Heart left ventricle (tissue), 13 donors: ENCODE measurements around the gene ANKRD29.

Experiments used
- CTCF ChIP-seq, 12 donors: fragments of 200-600 bp; sonication (generic) in 4 of 12; IDR thresholded peaks; one replicate each; pipeline versions ENCODE4 v1.5.0 to v1.8.0; 2018 to 2022; ENCODE audit warnings: antibody characterized with exemption in 12 of 12, mild to moderate bottlenecking in 5 of 12
- POLR2A ChIP-seq, 2 donors: fragments of 450-650 bp; IDR thresholded peaks; one replicate each; pipeline ENCODE4 v1.6.1; 2017; ENCODE audit warnings: antibody characterized with exemption in 2 of 2, mild to moderate bottlenecking in 2 of 2, moderate library complexity in 2 of 2
- donor health status: ischemic (EF 13 %, LVEDD 7.1; RV severe dilation, severe dysfunction).
- donor health status: DM: no; HTN: yes; CAD: no.
- donor health status: DM: no; HTN: no; CAD: no.
- donor health status: ischemic (EF 25% LVEDD 6.9; RV normal size, moderate dysfunction).
- donor health status: ischemic (EF 25% LVEDD 5.7; RV mildly dilated, moderate dysfunction).
- donor health status: ischemic (EF 35%, LVEDD 5.7; RV mildly dilated, moderate dysfunction).
- donor health status: nonischemic (EF 11% LVEDD 7.7; RV severe dilation, severe dysfunction).
- donor health status: DM: yes; HTN: yes; CAD: no.
- donor health status: PGD.
- donor health status: ischemic (EF 29% LVEDD 5.4; RV normal size, mild dysfunction).
- donor health status: nonischemic (EF 23%, LVEDD 6.1; RV moderate dilation, normal function).

GRCh38 chr18:23648456-23648855, 14.3 kb downstream of the ANKRD29 start:
- TF ChIP-seq POLR2A (IDR thresholded peaks at IDR 0.05) (no peak), CTCF (IDR thresholded peaks at IDR 0.05) (no peak)
